GM18502 (cell line): ENCODE measurements around the gene MUTYH.
"Not testable (repeated sequence)": the region's sequence is repeated elsewhere in the genome, so short reads cannot be mapped to it uniquely, and the experiment has no call there.

Source experiments
- ATAC-seq: cut with Tn5 transposase; IDR thresholded peaks from one replicate; pipeline ENCODE4 v1.9.1; 2021; ENCODE audit warnings: mild to moderate bottlenecking; ENCODE audit not compliant: unreplicated experiment, poor library complexity

Gene MUTYH

GRCh38 chr1:45325851-45326506 lies 14.3 kb downstream of the MUTYH start:
- no peak for ATAC-seq

- ATAC-seq: no peak
Measured at GRCh38 chr1:45322486-45323040, 17.7 kb downstream of the MUTYH start.

GRCh38 chr1:45321444-45321843 lies 18.8 kb downstream of the MUTYH start:
- ATAC-seq: no peak

- no peak for ATAC-seq
Measured at GRCh38 chr1:45319761-45320160, 20.5 kb downstream of the MUTYH start.

- ATAC-seq: no peak
Measured at GRCh38 chr1:45317166-45317565, 23.1 kb downstream of the MUTYH start.

- no peak for ATAC-seq
Measured at GRCh38 chr1:45314266-45314665, 26.0 kb downstream of the MUTYH start.

- no peak for ATAC-seq
Measured at GRCh38 chr1:45306905-45307304, 33.3 kb downstream of the MUTYH start.

- ATAC-seq: peak; percentile 29
Measured at GRCh38 chr1:45306319-45306718, 33.9 kb downstream of the MUTYH start.

- no peak for ATAC-seq
Measured at GRCh38 chr1:45305231-45305630, 35.0 kb downstream of the MUTYH start.

GRCh38 chr1:45304311-45305081 lies 35.7 kb downstream of the MUTYH start:
- ATAC-seq: no peak

GRCh38 chr1:45303520-45304310 lies 36.5 kb downstream of the MUTYH start:
- ATAC-seq: peak; percentile 67

GRCh38 chr1:45302505-45303150 lies 37.6 kb downstream of the MUTYH start:
- no peak for ATAC-seq

- ATAC-seq: no peak
Measured at GRCh38 chr1:45300669-45300997, 39.6 kb downstream of the MUTYH start.

- ATAC-seq: no peak
Measured at GRCh38 chr1:45299981-45300668, 40.1 kb downstream of the MUTYH start.

GRCh38 chr1:45299296-45299695 lies 40.9 kb downstream of the MUTYH start:
- ATAC-seq: no peak

- no peak for ATAC-seq
Measured at GRCh38 chr1:45297666-45298356, 42.4 kb downstream of the MUTYH start.

- ATAC-seq: no peak
Measured at GRCh38 chr1:45291716-45292115, 48.5 kb downstream of the MUTYH start.

GRCh38 chr1:45291002-45291401 lies 49.2 kb downstream of the MUTYH start:
- ATAC-seq: not testable (repeated sequence)

GRCh38 chr1:45286521-45286920 lies 53.7 kb downstream of the MUTYH start:
- not testable (repeated sequence) for ATAC-seq
